Neural cell (in vitro differentiated cells): Measurements from ENCODE around the gene AHSP. TPM values are rescaled to one million over a fixed set of nuclear protein-coding genes. Genes with fewer than 3 reads are reported as not detected.

Experiments used
- H2AFZ ChIP-seq: fragments of 200-600, 300-800 bp; sonication (generic), shearing (Covaris generic); 2 replicates; pipeline ENCODE4 v1.6.0; 2014; ENCODE audit warnings: low read depth, mild to moderate bottlenecking, antibody characterized with exemption, low read length, moderate library complexity
- H3F3A ChIP-seq: fragments of 200-600 bp; shearing (Covaris generic); 2 replicates; pipeline ENCODE4 v1.6.1; 2016; ENCODE audit warnings: mild to moderate bottlenecking, moderate library complexity, mixed read lengths, antibody characterized with exemption, low read length; ENCODE audit not compliant: insufficient read depth, poor library complexity, severe bottlenecking
- H3K27ac ChIP-seq: fragments of 200-600, 300-800 bp; sonication (generic), shearing (Covaris generic); 2 replicates; pipeline ENCODE4 v1.5.1; 2014; ENCODE audit warnings: mild to moderate bottlenecking, low read length, moderate library complexity
- H3K27me3 ChIP-seq: fragments of 300-800, 200-600 bp; sonication (generic), shearing (Covaris generic); 2 replicates; pipeline ENCODE4 v1.6.0; 2014; ENCODE audit warnings: mild to moderate bottlenecking, low read depth, low read length, moderate library complexity; ENCODE audit not compliant: insufficient read depth
- H3K36me3 ChIP-seq: fragments of 300-800, 200-600 bp; sonication (generic), shearing (Covaris generic); 2 replicates; pipeline ENCODE4 v1.5.1; 2014; ENCODE audit warnings: mild to moderate bottlenecking, antibody characterized with exemption, low read length, moderate library complexity; ENCODE audit not compliant: insufficient read depth
- H3K4me2 ChIP-seq: fragments of 300-800, 200-600 bp; sonication (generic), shearing (Covaris generic); 2 replicates; pipeline ENCODE4 v1.6.0; 2014; ENCODE audit warnings: mild to moderate bottlenecking, low read length
- H3K4me3 ChIP-seq: fragments of 300-800, 200-600 bp; sonication (generic), shearing (Covaris generic); 2 replicates; pipeline ENCODE4 v1.5.1; 2014; ENCODE audit warnings: mild to moderate bottlenecking, low read length, moderate library complexity
- H3K79me2 ChIP-seq: fragments of 200-600 bp; shearing (Covaris generic); replicated peaks from 2 replicates; pipeline ENCODE4 v1.6.0; 2014; ENCODE audit warnings: mild to moderate bottlenecking, low read length, moderate library complexity; ENCODE audit not compliant: insufficient read depth
- H3K9ac ChIP-seq: fragments of 300-800, 200-600 bp; sonication (generic), shearing (Covaris generic); 2 replicates; pipeline ENCODE4 v1.6.1; 2016; ENCODE audit warnings: mild to moderate bottlenecking, low read length, mixed read lengths
- H3K9me2 ChIP-seq: fragments of 200-600 bp; shearing (Covaris generic); 2 replicates; pipeline ENCODE4 v1.6.1; 2016; ENCODE audit warnings: mild to moderate bottlenecking, low read length, mixed read lengths; ENCODE audit not compliant: insufficient read depth
- H3K9me3 ChIP-seq: fragments of 200-600, 300-800 bp; sonication (generic), shearing (Covaris generic); 2 replicates; pipeline ENCODE4 v1.6.1; 2016; ENCODE audit warnings: mild to moderate bottlenecking, mixed run types, low read length, moderate library complexity, mixed read lengths
- H4K20me1 ChIP-seq: fragments of 200-600 bp; shearing (Covaris generic); 2 replicates; pipeline ENCODE4 v1.6.1; 2016; ENCODE audit warnings: mild to moderate bottlenecking, mixed run types; ENCODE audit not compliant: insufficient read depth
- EP300 ChIP-seq: fragments of 450-650 bp; conservative IDR thresholded peaks from 2 replicates; pipeline ENCODE4 v1.6.1; 2014; ENCODE audit warnings: antibody characterized with exemption, mild to moderate bottlenecking, moderate library complexity; ENCODE audit not compliant: poor library complexity, severe bottlenecking
- EZH2 ChIP-seq: fragments of 200-600, 300-800 bp; shearing (Covaris generic), sonication (generic); IDR thresholded peaks from 2 replicates; pipeline ENCODE4 v1.6.1; 2014; ENCODE audit warnings: antibody characterized with exemption, low read length, borderline replicate concordance, mild to moderate bottlenecking; ENCODE audit not compliant: insufficient read depth, poor library complexity, severe bottlenecking
- MXI1 ChIP-seq: fragments of 450-650 bp; conservative IDR thresholded peaks from 2 replicates; pipeline ENCODE4 v1.6.1; 2014; ENCODE audit warnings: antibody characterized with exemption, mild to moderate bottlenecking; ENCODE audit not compliant: poor library complexity, severe bottlenecking
- POLR2AphosphoS5 ChIP-seq: IDR thresholded peaks from 2 replicates; pipeline ENCODE4 v1.6.1; 2012
- RAD21 ChIP-seq: fragments of 450-650 bp; conservative IDR thresholded peaks from 2 replicates; pipeline ENCODE4 v1.6.1; 2014; ENCODE audit warnings: antibody characterized with exemption, mild to moderate bottlenecking, moderate library complexity
- SMC3 ChIP-seq: fragments of 450-650 bp; conservative IDR thresholded peaks from 2 replicates; pipeline ENCODE4 v1.6.1; 2014; ENCODE audit warnings: antibody characterized with exemption, mild to moderate bottlenecking, moderate library complexity; ENCODE audit not compliant: poor library complexity
- TAF1 ChIP-seq: IDR thresholded peaks from 2 replicates; pipeline ENCODE4 v1.6.1; 2012; ENCODE audit warnings: low read depth
- polyA plus RNA-seq: library from polyadenylated mRNA; depleted of rRNA; stranded (reverse); fragments of >200 nt; gene quantifications from 2 replicates; pipeline ENCODE4 v1.2.3, GENCODE V29; 2014
- TF ChIP-seq, protein P1 (sequence below): fragments of 450-650 bp; IDR thresholded peaks from 2 replicates; pipeline ENCODE4 v1.5.1; 2014; ENCODE audit warnings: antibody characterized with exemption, mild to moderate bottlenecking, moderate library complexity; ENCODE audit not compliant: poor library complexity, severe bottlenecking
- TF ChIP-seq, protein P2 (sequence below): IDR thresholded peaks from 2 replicates; pipeline ENCODE4 v1.6.1; 2012; ENCODE audit warnings: borderline replicate concordance

Gene AHSP
- polyA plus RNA-seq, 1 donor from 2014 or later: not detected

- Histone ChIP-seq H3K9ac (no peak overlapping the region), H3F3A (no peaks in the 10 kb centered on the region), H3K9me2 (no peaks in the 10 kb centered on the region), H2AFZ (no peak overlapping the region), H3K79me2 (no peaks in the 10 kb centered on the region), H3K36me3 (no peaks in the 10 kb centered on the region), H4K20me1 (no peaks in the 10 kb centered on the region), H3K9me3 (no peaks in the 10 kb centered on the region), H3K4me3 (no peak overlapping the region), H3K27me3 (peaks cover 44% of the 10 kb centered on the region), H3K27ac (no peak overlapping the region), H3K4me2 (no peak overlapping the region)
- TF ChIP-seq, protein P1, sequence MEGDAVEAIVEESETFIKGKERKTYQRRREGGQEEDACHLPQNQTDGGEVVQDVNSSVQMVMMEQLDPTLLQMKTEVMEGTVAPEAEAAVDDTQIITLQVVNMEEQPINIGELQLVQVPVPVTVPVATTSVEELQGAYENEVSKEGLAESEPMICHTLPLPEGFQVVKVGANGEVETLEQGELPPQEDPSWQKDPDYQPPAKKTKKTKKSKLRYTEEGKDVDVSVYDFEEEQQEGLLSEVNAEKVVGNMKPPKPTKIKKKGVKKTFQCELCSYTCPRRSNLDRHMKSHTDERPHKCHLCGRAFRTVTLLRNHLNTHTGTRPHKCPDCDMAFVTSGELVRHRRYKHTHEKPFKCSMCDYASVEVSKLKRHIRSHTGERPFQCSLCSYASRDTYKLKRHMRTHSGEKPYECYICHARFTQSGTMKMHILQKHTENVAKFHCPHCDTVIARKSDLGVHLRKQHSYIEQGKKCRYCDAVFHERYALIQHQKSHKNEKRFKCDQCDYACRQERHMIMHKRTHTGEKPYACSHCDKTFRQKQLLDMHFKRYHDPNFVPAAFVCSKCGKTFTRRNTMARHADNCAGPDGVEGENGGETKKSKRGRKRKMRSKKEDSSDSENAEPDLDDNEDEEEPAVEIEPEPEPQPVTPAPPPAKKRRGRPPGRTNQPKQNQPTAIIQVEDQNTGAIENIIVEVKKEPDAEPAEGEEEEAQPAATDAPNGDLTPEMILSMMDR: no peak
- TF ChIP-seq EZH2 (no peak), MXI1 (no peak), EP300 (no peak), SMC3 (no peak), POLR2AphosphoS5 (no peak), TAF1 (no peak), RAD21 (no peak)
- TF ChIP-seq, protein P2, sequence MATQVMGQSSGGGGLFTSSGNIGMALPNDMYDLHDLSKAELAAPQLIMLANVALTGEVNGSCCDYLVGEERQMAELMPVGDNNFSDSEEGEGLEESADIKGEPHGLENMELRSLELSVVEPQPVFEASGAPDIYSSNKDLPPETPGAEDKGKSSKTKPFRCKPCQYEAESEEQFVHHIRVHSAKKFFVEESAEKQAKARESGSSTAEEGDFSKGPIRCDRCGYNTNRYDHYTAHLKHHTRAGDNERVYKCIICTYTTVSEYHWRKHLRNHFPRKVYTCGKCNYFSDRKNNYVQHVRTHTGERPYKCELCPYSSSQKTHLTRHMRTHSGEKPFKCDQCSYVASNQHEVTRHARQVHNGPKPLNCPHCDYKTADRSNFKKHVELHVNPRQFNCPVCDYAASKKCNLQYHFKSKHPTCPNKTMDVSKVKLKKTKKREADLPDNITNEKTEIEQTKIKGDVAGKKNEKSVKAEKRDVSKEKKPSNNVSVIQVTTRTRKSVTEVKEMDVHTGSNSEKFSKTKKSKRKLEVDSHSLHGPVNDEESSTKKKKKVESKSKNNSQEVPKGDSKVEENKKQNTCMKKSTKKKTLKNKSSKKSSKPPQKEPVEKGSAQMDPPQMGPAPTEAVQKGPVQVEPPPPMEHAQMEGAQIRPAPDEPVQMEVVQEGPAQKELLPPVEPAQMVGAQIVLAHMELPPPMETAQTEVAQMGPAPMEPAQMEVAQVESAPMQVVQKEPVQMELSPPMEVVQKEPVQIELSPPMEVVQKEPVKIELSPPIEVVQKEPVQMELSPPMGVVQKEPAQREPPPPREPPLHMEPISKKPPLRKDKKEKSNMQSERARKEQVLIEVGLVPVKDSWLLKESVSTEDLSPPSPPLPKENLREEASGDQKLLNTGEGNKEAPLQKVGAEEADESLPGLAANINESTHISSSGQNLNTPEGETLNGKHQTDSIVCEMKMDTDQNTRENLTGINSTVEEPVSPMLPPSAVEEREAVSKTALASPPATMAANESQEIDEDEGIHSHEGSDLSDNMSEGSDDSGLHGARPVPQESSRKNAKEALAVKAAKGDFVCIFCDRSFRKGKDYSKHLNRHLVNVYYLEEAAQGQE: no peak
Observed at GRCh38 chr16:31530405-31530804, 2.7 kb downstream of the AHSP start.

GRCh38 chr16:31531096-31531495 is 3.4 kb downstream of the AHSP start:
- H3K27me3 ChIP-seq: peaks cover 44% of the 10 kb centered on the region
- no peaks in the 10 kb centered on the region for H3K9me2 ChIP-seq

More at GRCh38 chr16:31531096-31531495, 3.4 kb downstream of the AHSP start:
- Histone ChIP-seq H3K4me2 (no peak overlapping the region), H3K27ac (no peak overlapping the region), H3K36me3 (no peaks in the 10 kb centered on the region), H3K9ac (no peak overlapping the region), H2AFZ (no peak overlapping the region), H3F3A (no peaks in the 10 kb centered on the region), H3K4me3 (no peak overlapping the region), H4K20me1 (no peaks in the 10 kb centered on the region), H3K9me3 (no peaks in the 10 kb centered on the region), H3K79me2 (no peaks in the 10 kb centered on the region)
- no peak for TF ChIP-seq EZH2
- no peak for TF ChIP-seq SMC3
- TF ChIP-seq, protein P2: no peak
- no peak for TF ChIP-seq RAD21
- no peak for TF ChIP-seq MXI1
- no peak for TF ChIP-seq TAF1
- TF ChIP-seq POLR2AphosphoS5: no peak
- no peak for TF ChIP-seq EP300
- TF ChIP-seq, protein P1: no peak
